ENCODE measurements around the gene KRTDAP. TPM values are rescaled to one million over a fixed set of nuclear protein-coding genes. Genes with fewer than 3 reads are reported as not detected.

Gene KRTDAP
- total RNA-seq, 1 donor from 2014 or later, result not detected

DNA sequence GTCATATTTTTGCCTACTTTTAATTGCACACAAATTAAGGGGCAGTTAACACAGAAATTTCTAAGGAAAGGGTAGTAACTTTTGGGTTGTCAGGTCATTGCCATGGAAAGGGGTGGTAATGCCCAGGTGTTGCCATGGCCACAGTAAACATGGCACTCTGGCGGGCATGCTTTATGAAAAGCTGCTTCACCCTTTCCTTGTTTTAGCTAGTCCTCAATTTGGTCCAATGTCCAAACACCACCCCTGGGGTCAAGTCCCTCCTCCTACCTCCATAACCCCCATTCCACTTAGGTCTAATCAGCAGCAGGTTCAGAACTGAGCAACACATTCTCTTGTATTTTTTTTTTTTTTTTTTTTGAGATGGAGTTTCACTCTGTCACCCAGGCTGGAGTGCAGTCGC, 35.6 kb downstream of the KRTDAP start:
- Histone ChIP-seq H3K36me3 (ENCODE audit: control insufficient read depth, insufficient read depth, low read length) (no peaks in the 10 kb centered on the region), H3K27me3 (ENCODE audit: control insufficient read depth, insufficient read depth, low read length) (peaks cover 1% of the 10 kb centered on the region), H3K4me3 (ENCODE audit: low read depth, low read length) (no peak overlapping the region)
- DNase-seq (ENCODE audit: low read depth) (no peak), FAIRE-seq (no peak)
- TF ChIP-seq, protein P1, sequence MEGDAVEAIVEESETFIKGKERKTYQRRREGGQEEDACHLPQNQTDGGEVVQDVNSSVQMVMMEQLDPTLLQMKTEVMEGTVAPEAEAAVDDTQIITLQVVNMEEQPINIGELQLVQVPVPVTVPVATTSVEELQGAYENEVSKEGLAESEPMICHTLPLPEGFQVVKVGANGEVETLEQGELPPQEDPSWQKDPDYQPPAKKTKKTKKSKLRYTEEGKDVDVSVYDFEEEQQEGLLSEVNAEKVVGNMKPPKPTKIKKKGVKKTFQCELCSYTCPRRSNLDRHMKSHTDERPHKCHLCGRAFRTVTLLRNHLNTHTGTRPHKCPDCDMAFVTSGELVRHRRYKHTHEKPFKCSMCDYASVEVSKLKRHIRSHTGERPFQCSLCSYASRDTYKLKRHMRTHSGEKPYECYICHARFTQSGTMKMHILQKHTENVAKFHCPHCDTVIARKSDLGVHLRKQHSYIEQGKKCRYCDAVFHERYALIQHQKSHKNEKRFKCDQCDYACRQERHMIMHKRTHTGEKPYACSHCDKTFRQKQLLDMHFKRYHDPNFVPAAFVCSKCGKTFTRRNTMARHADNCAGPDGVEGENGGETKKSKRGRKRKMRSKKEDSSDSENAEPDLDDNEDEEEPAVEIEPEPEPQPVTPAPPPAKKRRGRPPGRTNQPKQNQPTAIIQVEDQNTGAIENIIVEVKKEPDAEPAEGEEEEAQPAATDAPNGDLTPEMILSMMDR (IDR thresholded peaks at IDR 0.05; ENCODE audit: insufficient read depth, low read length, severe bottlenecking), result no peak

DNA sequence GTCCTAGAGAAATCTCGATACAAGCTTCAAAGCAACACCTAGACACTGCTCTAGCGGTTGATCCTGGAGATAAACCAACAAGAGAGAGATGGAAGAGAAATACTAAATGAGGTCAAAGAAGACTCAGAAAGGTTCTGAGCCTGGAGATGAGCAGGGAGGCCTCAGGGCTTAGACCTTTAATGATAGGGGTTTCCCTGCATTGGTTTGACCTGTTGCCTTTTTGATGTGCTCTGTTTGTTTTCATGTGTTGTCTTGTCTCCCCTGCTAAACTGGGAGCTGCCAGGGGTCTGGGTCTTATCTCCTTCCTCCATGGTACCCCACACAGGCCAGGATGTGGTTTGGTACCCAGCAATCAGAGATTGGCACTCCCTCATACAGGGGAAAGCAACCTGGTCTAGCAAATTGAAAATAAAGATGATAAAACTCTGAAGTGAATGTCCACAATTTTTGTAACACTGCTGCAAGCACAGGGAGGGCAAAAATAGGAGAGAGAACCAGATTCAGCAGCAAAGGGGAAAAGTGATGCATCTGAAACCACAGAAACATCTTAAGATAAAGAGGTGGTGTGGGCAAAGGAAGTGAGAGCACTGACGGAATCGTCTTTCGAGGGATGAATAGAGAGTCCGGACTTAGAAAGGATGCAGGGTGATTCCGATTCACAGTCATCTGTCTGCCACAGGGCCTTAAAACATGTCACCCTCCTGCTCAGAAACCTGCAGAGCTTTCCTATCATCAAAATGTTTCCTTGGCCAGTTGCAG, 38.7 kb downstream of the KRTDAP start:
- H3K4me3 ChIP-seq (ENCODE audit: low read depth, low read length), result no peak overlapping the region
- FAIRE-seq (no peak), DNase-seq (ENCODE audit: low read depth) (no peak)
- TF ChIP-seq, protein P1 (IDR thresholded peaks at IDR 0.05; ENCODE audit: insufficient read depth, low read length, severe bottlenecking), result no peak
- no peaks in the 10 kb centered on the region for H3K36me3 ChIP-seq (ENCODE audit: control insufficient read depth, insufficient read depth, low read length)
- H3K27me3 ChIP-seq (ENCODE audit: control insufficient read depth, insufficient read depth, low read length), result no peaks in the 10 kb centered on the region

DNA sequence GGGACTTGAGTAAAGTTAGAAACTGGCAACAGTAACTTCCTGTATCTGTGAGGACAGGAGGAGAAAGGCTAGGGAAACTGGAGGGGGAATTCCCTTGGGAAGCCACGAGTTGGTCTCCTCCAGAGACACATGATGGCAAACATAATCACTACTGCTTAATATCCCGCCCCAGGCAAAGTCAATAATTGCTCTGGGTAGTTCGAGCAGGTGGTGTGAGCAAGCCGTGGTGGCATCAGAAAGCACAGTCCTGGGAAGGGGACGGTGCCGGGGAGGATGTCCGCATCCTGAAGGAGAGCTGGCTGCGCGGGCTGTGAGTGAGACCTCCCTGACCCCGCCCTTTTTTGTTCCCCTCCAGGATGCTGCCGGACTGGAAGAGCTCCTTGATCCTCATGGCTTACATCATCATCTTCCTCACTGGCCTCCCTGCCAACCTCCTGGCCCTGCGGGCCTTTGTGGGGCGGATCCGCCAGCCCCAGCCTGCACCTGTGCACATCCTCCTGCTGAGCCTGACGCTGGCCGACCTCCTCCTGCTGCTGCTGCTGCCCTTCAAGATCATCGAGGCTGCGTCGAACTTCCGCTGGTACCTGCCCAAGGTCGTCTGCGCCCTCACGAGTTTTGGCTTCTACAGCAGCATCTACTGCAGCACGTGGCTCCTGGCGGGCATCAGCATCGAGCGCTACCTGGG, 40.8 kb downstream of the KRTDAP start:
- TF ChIP-seq, protein P1 (IDR thresholded peaks at IDR 0.05; ENCODE audit: insufficient read depth, low read length, severe bottlenecking), result no peak
- no peak for FAIRE-seq
- DNase-seq (ENCODE audit: low read depth), result no peak
- no peaks in the 10 kb centered on the region for H3K27me3 ChIP-seq (ENCODE audit: control insufficient read depth, insufficient read depth, low read length)
- H3K36me3 ChIP-seq (ENCODE audit: control insufficient read depth, insufficient read depth, low read length), result no peaks in the 10 kb centered on the region
- no peak overlapping the region for H3K4me3 ChIP-seq (ENCODE audit: low read depth, low read length)

DNA sequence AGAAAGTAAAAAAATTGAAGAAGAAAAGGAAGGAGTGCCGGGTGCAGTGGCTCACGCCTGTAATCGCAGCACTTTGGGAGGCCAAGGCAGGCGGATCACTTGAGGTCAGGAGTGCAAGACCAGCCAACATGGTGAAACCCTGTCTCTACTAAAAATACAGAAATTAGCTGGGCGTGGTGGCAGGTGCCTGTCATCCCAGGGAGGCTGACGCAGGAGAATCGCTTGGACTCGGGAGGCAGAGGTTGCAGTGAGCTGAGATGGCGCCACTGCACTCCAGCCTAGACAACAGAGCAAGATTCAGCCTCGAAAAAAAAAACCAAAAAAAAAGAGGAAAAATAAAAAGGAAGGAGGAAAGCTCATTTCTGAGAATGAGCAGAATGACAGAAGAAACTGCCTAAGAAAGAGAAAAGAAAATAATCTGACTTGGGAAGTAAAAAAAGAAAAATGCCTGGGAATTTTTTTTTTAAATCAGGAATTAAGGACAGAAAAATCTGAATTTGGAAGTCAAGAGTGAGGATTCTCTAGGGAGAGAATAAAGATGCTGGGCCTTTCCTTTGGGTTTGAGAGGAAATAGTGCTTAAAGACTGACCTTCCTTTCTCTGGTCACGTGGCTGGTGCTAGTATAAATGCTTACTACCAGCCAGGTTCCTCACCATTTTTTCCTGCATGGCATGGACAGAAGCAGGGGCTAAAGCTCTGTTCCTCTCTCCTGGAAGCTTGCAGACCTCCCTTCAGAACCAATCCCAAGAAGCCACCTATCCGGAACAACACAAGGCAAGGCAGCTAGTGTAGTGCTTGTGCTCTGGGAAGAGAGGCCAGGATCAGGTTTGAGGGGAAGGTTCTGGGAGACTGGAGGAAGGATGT, 42.4 kb downstream of the KRTDAP start, which contains the start of gene FFAR2:
Gene FFAR2 (plus strand): TSS at position 652 of the 864 bp plus-strand sequence. CDS start 1,458 bp downstream, outside the sequence.
- H3K36me3 ChIP-seq (ENCODE audit: control insufficient read depth, insufficient read depth, low read length), result no peaks in the 10 kb centered on the region
- FAIRE-seq (no peak), DNase-seq (ENCODE audit: low read depth) (no peak)
- H3K27me3 ChIP-seq (ENCODE audit: control insufficient read depth, insufficient read depth, low read length), result no peaks in the 10 kb centered on the region
- TF ChIP-seq, protein P1 (IDR thresholded peaks at IDR 0.05; ENCODE audit: insufficient read depth, low read length, severe bottlenecking), result no peak
- H3K4me3 ChIP-seq (ENCODE audit: low read depth, low read length), result no peak within 1 kb of the TSS

DNA sequence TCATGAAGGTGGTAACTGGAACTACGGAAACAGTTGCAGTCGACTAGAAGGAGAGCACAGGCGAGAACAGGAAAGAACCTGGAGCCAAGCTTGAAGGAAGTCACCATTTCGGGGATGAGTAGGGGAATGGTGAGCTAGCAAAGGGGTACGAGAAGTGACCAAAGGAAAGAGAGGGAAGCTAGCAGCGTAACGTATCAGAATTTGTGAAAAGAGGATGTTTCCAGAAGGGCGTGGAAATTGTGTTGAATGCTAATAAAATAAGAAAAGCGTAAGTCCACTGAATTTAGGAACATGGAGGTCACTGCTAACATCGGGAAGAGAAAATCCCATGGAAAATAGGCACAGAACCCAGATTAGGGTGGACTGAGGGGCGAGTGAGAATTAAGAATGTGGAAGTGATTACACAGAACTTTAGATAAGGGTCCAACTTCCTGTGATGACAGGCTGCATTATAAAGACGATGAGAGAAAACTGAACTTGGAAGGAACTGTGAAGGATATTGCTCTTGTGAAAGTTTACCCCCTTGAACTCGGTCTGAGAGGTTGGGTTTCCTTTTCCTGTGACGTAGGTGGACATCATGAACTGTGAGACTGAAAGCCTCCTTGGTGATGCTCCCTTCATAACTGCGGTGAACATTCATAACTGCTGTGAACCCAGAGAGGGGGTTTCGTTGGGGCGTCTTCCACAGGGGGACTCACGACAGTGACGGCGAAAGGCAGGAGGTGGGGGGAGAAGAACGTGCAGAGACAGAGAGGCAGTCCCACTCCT, 44.3 kb downstream of the KRTDAP start:
- TF ChIP-seq, protein P1 (IDR thresholded peaks at IDR 0.05; ENCODE audit: insufficient read depth, low read length, severe bottlenecking), result no peak
- H3K4me3 ChIP-seq (ENCODE audit: low read depth, low read length), result no peak overlapping the region
- FAIRE-seq (no peak), DNase-seq (ENCODE audit: low read depth) (no peak)
- no peaks in the 10 kb centered on the region for H3K27me3 ChIP-seq (ENCODE audit: control insufficient read depth, insufficient read depth, low read length)
- no peaks in the 10 kb centered on the region for H3K36me3 ChIP-seq (ENCODE audit: control insufficient read depth, insufficient read depth, low read length)
